ENCODE measurements around the gene POLA1. TPM values are rescaled to one million over a fixed set of nuclear protein-coding genes. Genes with fewer than 3 reads are reported as not detected.
"Not testable (repeated sequence)": the region's sequence is repeated elsewhere in the genome, so short reads cannot be mapped to it uniquely, and the experiment has no call there.

Gene POLA1, protein sequence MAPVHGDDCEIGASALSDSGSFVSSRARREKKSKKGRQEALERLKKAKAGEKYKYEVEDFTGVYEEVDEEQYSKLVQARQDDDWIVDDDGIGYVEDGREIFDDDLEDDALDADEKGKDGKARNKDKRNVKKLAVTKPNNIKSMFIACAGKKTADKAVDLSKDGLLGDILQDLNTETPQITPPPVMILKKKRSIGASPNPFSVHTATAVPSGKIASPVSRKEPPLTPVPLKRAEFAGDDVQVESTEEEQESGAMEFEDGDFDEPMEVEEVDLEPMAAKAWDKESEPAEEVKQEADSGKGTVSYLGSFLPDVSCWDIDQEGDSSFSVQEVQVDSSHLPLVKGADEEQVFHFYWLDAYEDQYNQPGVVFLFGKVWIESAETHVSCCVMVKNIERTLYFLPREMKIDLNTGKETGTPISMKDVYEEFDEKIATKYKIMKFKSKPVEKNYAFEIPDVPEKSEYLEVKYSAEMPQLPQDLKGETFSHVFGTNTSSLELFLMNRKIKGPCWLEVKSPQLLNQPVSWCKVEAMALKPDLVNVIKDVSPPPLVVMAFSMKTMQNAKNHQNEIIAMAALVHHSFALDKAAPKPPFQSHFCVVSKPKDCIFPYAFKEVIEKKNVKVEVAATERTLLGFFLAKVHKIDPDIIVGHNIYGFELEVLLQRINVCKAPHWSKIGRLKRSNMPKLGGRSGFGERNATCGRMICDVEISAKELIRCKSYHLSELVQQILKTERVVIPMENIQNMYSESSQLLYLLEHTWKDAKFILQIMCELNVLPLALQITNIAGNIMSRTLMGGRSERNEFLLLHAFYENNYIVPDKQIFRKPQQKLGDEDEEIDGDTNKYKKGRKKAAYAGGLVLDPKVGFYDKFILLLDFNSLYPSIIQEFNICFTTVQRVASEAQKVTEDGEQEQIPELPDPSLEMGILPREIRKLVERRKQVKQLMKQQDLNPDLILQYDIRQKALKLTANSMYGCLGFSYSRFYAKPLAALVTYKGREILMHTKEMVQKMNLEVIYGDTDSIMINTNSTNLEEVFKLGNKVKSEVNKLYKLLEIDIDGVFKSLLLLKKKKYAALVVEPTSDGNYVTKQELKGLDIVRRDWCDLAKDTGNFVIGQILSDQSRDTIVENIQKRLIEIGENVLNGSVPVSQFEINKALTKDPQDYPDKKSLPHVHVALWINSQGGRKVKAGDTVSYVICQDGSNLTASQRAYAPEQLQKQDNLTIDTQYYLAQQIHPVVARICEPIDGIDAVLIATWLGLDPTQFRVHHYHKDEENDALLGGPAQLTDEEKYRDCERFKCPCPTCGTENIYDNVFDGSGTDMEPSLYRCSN (N-terminal part only)
- 26.2 and 28.6 TPM in 2 replicates for total RNA-seq (2014; rRNA removed; shearing (Covaris generic))

DNA sequence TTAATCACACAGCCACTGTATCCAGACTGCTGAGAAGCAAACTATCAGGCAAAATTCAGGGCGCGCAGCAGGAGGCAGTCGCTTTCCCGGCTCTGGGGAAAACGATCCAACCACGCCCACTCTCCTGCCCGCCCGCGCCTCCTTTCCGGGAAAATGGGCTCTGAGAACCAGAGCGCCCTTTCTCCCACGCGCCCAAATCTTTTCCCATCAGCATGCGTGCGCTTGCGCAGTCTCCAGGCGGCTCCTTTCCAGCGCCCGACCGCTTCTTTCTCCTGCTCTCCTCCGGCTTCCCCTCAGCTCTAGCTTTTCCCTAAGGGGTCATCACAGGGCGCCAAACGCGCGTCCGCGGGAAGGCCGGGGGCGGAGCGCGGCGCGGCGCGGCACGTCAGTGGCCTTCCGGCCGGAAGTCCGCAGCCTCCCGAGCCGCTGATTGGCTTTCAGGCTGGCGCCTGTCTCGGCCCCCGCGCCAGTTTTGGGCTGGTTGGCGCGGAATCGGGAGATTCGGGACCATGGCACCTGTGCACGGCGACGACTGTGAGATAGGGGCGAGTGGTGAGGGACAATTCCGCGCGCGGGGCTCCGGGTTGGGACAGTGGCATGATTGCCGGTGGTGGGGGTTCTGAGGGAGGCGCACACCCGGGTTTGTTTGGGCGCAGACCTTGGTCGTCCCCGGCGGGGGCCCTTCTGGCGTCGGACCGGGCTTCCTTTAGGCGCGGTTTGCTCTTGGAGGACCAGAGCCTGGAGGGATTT lies at the start of gene POLA1:
POLA1 (plus strand) TSS at position 466 of the 750 bp plus-strand sequence; CDS start at position 510, 44 bp downstream.
- DNase-seq (ENCODE audit: low read depth) = peak; percentile 96

DNA sequence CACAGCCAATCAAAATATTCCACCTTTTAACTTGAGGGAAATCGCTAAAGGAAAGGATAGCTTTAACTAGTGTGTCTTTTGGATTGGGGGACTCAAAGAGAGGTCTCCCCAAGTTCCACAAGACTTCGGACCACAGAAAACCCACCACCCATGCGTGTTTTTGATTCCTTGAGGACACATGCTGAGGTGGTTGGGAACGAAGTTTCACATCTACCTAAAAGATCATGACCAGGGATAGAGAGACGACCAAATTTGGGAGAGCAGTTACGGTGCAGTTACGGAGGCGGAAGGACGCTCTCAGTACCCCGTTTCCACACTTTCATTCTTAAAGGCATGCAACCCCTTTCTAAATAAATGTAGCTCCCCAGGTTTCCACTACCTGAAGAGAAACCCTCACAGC lies 47.7 kb upstream of the POLA1 start:
- no peak for DNase-seq (ENCODE audit: low read depth)

DNA sequence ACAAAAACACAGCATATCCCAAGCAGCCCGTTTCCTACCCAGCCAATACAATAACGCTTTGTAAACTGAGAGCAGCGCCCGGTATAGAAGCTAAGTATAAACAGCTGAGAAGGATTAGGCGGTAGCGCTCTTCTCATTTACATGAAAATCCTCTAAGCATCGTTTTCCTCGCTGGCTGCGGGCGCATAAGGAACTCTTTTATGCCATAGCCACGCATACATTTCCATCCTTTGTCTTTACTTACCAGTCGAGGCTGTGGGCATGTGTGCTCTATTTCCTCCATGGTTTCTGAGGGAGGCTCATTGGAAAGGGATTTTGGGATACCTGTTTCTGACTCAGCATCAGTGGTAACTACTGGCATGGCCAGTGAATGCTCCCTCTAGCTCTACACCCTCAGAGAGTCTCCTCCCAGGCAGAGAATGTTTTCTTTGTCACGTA lies 47.0 kb upstream of the POLA1 start:
- peak; percentile 27 for DNase-seq (ENCODE audit: low read depth)

DNA sequence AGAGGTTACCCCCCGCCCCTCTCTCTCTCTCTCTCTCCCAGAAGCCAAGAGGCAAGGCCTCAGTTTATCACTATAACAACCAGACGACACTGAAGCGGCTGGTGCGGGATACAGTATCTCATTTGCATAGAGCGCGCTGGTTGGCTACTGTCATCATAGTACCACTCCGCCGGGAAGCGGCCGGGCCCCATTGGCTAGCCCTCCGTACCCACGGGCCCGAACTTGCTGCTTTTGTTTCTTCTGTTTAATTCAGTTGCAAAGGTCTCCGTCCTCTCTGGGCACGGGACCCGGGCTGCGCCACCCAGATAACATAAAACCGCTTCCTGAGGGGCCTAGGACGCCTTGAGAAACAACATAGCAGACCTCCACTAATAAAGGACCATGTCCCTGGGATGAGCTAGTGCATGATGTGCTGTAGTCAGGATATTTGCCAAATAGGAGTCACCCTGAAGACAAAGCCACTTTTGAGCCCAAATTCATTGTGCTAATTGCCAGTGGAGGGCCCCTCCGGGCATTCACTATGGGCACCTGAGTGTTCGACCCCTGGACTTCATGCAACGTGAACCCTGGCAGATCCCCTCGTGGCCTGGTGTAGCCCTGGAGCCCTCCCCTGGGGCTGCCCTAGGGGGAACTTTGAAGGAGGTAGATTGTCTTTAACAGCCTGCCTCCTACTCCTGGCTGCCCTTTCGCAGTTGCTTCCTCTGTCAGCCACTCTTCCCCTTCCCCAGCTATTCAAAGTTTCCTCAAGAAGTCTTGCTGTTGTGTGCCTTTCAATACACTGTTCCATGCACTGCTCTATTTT lies 46.3 kb upstream of the POLA1 start, which contains the start of gene PCYT1B:
PCYT1B (minus strand) TSS at position 91 of the 802 bp plus-strand sequence. CDS start 242 bp downstream, outside the sequence.
- DNase-seq (ENCODE audit: low read depth) = peak; percentile 81

DNA sequence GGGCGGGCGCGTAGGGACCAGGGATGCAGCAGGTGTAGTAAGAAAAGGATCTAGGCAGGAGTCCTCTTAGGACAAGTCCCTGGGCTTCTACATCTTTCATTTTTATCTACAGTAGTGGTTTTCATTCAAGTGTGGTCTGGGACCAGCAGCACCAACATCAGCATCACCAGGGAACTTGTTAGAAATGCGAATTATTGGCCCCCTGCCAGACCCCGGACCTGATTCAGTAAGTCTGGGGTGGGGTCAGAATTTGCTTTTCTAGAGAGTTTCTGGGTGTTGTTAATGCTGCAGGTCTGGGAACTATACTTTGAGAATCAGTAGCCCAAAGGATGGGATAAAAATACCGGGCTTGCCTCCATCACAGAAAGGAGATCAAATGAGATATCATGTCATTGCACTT lies 45.2 kb upstream of the POLA1 start:
- no peak for DNase-seq (ENCODE audit: low read depth)

DNA sequence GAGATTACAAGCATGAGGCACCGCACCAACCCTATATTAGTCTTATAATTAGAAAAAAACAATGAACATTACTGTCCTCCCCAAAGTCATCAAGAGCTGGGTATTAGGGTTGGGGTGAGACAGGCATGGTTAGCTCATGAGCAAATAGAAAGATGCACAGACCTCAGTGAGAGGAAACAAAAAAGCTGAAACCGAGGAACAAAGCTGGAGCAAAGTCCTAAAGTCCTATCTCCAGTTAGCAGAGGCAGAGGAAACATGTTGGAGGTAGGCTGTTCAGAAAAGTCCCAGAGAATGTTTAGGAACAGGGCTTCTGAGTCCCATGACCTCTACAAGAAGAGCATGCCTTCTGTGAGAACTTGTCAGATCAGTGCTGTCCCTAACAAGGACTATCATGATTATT lies 41.9 kb upstream of the POLA1 start:
- DNase-seq (ENCODE audit: low read depth) = no peak

DNA sequence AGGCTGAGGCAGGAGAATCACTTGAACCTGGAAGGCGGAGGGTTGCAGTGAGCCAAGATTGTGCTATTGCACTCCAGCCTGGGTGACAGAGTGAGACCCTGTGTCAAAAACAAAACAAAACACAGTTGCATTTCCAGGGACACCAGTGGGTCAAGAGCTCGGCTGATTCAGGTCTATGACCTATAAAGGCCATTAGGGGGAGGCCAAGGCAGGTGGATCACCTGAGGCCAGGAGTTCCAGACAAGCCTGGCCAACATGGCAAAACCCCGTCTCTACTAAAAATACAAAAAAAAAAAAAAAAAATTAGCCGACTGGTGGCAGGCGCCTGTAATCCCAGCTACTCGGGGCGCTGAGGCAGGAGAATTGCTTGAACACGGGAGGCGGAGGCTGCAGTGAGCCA lies 38.0 kb upstream of the POLA1 start:
- DNase-seq (ENCODE audit: low read depth) = not testable (repeated sequence)

DNA sequence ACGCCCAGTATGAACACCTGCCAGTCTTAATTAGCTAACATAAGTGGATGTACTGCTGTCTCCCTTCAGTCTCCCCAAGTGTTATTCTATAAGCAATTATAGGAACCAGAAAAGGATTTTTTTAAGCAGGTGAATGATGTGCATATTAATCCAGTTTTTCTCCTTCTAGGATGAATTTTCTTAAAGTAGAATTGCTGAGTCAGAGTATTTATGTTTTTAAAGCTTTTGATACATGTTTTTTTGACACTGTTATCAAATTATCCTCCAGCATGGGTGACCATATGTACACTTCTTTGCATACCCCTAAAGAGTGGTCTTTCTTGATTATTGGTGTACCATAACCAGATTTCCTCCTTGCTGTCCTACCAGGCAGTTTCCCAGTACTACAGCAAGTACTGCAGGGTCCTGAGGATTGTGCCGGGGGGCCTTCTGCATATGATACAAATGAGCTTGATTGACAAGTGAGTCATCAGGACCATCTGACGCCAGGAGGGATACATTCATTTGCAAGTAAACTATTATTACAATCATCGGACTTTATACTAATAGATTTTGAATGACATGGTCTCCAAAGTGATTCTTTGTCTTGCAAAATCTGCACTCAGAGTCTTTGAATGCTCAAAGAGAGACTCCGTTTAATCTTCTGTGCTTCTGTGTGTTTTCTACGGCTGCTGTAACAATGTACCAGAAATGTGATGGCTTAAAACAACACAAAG lies 35.9 kb upstream of the POLA1 start:
- DNase-seq (ENCODE audit: low read depth) = no peak

DNA sequence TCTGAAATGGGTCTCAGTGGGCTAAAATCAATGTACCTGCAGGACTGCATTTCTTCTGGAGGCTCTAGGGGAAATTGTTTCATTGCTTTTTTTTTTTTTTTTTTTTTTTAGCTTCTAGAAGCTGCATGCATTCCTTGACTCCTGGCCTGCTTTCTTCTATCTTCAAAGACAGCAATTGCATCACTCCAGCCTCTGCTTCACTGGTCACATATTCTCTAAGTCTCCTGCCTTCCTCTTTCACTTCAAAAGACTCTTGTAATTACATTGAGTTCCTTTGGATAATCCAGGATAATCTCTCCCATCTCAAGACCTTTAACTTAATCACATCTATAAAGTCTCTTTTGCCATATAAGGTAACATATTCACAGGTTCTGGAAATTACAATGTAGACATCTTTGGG lies 35.3 kb upstream of the POLA1 start:
- DNase-seq (ENCODE audit: low read depth) = no peak

DNA sequence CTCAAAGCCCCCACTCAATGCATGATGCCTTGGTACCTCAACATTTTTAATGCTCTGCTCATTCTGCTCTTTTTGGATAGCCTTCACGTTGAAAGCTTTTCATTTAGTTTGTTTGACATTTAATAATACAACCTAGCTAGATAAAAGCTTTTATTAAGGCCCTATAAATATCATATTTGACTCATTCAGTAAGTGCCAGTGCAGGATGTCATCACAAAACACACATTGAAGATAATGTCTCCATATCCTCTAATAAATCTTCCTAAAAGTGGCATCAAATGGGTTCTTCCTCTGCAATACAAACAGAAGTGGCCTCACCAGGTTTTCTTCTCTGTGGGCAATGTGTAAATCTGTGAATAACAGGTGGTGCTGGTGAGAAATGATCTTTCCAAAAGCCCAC lies 34.6 kb upstream of the POLA1 start:
- DNase-seq (ENCODE audit: low read depth) = no peak

DNA sequence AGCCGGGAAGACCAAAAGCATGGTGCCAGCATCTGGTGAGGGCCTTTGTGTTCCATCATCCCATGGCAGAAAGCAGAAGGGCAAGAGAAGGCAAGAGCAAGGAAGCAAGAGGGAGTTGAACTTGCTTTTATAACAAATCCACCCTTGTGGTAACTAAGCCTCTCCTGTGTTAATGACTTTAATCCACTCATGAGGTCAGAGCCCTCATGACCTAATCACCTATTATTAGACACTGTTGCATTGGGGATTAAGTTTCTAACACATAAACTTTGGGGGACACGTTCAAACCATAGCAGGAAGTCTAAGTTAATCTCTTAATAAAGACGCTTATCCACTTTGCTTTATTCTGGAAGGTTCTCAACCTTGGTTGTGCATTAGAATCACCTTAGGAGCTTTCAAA lies 34.1 kb upstream of the POLA1 start:
- no peak for DNase-seq (ENCODE audit: low read depth)

DNA sequence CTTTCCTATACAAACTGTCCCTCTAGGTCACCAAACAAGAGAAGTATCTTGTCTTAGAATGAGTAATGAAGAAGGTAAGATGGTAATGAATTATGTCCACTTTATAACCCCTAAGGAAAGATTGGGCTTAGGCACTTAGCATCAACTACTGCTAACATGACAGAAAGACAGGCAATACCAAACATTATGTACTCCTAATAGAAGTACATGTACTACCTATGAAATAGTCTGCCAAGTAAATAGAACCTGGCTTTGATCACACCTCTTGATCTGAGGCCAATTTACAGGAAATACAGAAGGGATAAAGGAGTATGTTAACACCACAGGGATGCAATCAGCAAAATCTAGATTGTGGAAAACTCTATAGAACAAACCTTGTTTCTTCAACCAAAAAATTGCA lies 32.4 kb upstream of the POLA1 start:
- no peak for DNase-seq (ENCODE audit: low read depth)

DNA sequence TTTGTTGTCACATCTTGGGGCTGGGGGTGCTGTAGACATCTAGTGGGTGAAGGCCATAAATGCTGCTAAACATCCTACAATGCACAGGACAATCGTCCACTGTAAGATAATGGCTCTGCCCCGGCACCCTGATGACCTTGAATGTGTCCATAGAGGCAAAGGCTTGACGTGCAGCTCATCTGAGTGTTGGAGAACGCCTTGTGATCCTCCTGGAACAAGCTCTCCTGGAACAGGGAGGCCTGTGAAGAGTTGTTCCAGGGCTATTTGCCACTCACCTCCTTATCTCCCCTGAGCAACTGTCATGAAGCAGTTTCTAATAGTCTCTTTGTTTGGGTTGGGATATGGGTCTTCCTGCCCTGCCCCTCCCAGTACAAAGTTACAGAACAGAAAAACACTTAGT lies 31.4 kb upstream of the POLA1 start:
- no peak for DNase-seq (ENCODE audit: low read depth)

DNA sequence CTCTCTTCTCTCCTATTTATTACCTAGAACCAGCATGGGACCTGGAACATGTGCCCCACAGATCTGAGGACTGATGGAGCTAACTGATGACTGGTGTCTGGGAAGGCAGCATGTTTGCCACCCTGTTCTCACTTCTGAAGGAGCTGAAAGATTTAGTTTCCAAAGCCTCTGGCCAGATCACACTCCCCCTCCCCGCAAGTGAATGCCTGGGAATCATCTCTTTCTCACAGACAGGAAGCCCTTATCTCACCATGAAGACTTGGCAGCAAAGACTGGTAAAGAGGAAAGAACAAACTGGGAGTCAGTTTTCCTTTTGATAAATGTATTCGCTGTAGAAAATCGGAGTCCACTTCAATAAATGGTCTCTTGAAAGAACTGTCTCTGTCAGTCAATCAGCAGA lies 25.6 kb upstream of the POLA1 start:
- DNase-seq (ENCODE audit: low read depth) = peak; percentile 3

DNA sequence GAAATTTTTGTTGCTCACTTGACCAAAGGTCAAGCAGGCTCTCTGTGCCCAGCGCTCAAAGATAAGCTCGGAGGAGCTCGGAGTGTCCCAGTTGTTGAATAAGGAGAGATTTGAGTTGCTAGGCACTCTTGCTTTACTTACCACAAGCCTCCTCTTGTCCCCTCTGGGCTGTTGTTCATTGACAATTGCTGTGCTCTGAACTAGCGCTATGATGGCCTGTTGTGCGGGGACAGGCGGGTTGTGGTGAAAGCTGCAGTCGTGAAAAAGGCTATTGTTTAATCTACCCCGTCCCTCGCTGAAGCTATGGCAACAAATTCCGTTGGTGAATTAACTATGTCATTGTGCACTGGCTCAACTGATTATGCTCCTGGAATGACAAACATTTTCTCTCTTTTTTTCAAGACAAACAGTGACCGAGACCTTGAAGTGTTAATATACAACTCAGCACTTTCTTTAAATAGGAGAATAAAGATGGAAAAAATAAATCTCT lies 21.0 kb upstream of the POLA1 start:
- peak; percentile 4 for DNase-seq (ENCODE audit: low read depth)

DNA sequence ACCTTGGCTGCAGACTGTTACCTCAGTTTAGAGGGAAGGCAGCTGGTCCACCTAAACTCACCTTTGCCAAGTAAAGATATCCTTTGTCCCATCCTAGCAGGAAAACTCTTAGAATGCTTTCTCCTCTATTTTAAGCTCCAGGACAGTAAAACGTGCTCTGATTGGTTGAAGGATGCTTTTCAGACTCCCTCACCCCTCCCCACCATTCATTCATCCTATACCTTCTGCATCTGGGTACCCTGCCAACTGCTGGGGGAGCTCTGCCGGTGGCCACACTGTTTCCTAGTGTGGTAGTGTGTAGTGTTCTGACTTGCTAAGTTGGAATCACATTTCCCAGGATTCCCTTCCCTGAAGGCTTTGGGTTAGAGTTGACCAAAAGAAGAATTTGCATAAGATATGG lies 20.3 kb upstream of the POLA1 start:
- no peak for DNase-seq (ENCODE audit: low read depth)

DNA sequence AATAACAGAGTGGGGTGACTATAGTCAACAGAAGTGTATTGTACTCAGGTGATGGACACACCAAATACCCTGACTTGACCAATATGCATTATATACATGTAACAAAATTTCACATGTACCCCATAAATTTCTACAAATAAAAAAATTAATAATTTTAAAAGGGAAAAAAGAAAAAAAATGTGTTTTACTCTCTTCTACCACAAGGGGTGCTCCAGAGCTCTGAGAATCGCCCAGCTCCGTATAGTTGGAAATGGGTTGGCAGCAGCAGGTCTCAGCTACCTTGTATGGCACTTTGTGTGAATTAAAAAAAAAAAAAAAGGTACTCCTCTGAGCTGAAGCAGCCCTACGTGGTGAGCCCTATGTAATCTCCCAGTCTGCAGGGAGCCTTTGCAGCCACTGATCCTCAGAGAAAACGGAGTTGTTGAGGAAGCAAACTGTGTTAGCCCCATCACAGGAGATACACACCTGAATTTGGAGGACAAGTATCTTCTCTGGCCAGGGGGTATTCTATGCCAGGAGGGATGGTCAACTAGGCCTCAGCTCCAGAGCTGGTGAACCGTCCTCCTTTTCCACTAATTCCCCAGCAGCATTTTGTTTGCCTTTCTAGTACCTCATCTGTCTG lies 17.2 kb upstream of the POLA1 start:
- DNase-seq (ENCODE audit: low read depth) = peak; percentile 10

DNA sequence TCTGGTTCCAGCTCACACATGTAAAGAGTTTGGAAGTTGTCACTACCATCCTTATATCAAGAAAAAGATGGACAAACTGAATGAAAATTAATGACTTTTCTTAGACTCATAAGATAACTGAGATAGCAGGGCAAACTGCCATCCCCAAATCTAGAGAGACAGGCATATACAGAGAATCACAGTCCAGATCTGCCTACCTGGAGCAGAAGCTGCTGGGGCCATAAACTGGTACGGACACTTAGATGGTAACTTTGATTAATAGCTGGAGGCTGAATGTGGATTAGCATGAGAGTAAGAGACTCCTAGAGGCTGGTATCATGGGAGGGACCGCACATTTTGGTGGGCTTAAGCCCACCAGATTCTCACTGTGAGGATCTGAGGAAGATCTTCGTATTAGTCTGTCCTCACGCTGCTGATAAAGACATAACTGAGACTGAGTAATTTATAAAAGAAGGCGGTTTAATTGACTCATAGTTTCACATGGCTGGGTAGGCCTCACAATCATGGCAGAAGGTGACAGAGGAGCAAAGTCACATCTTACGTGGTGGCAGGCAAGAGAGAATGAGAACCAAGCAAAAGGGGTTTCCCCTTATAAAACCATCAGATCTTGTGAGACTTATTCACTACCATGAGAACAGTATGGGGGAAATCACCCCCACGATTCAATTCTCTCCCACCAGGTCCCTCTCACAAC lies 10.8 kb upstream of the POLA1 start:
- no peak for DNase-seq (ENCODE audit: low read depth)

Data from RPMI7951 (cell line).